Globus pallidus (tissue), 1 donor: ENCODE data around the gene FCAMR.

ENCODE experiments used
- DNase-seq: peaks from one replicate; pipeline ENCODE4 v3.0.0-alpha.2; 2015; ENCODE audit warnings: low spot score

Gene FCAMR

GRCh38 chr1:206908038-206908437 is 62.2 kb downstream of the FCAMR start:
- DNase-seq: no peak
